HepG2 (cell line): ENCODE data around the gene ATE1.

Experiments
- BRD4 ChIP-seq: sonication (generic); formaldehyde crosslinking; IDR thresholded peaks from 2 replicates; pipeline ENCODE4 v1.4.0; 2020; ENCODE audit warnings: missing genetic modification reagents
- FOSL2 ChIP-seq: sonication (generic); formaldehyde crosslinking; IDR thresholded peaks from 2 replicates; pipeline ENCODE4 v1.4.0; 2020; ENCODE audit warnings: missing genetic modification reagents
- NR2F1 ChIP-seq, 2 experiments: fragments of 450-650 bp in 1 of 2; formaldehyde crosslinking in 1 of 2; IDR thresholded peaks; 2 replicates each; pipeline versions ENCODE4 v1.5.0 to v1.6.1; 2016 to 2020; ENCODE audit warnings: mild to moderate bottlenecking in 1 of 2, missing compliant biosample characterization in 1 of 2, missing genetic modification reagents in 1 of 2, moderate library complexity in 1 of 2
- POLR2A ChIP-seq, 2 experiments: IDR thresholded peaks; 2 replicates each; pipeline ENCODE4 v1.6.1; 2011; ENCODE audit warnings: low read depth in 2 of 2, low read length in 2 of 2, mild to moderate bottlenecking in 1 of 2, moderate library complexity in 1 of 2; ENCODE audit not compliant: insufficient read depth in 1 of 2
- RAD21 ChIP-seq: fragments of 450-650 bp; formaldehyde crosslinking; IDR thresholded peaks from 2 replicates; pipeline ENCODE4 v1.5.0; 2020; ENCODE audit warnings: mild to moderate bottlenecking
- SALL2 ChIP-seq: sonication (generic); formaldehyde crosslinking; IDR thresholded peaks from 2 replicates; pipeline ENCODE4 v1.8.1; 2023; ENCODE audit warnings: mild to moderate bottlenecking, missing genetic modification reagents, inconsistent platforms
- ZBTB21 ChIP-seq: sonication (generic); formaldehyde crosslinking; IDR thresholded peaks from 2 replicates; pipeline ENCODE4 v1.4.0; 2020; ENCODE audit warnings: missing genetic modification reagents
- TF ChIP-seq, protein P1 (sequence below): sonication (generic); formaldehyde crosslinking; IDR thresholded peaks from 2 replicates; pipeline ENCODE4 v1.4.0; 2020; ENCODE audit warnings: mild to moderate bottlenecking, missing genetic modification reagents

- TF ChIP-seq POLR2A (IDR thresholded peaks at IDR 0.05; ENCODE audit: insufficient read depth in 1 of 2, low read depth in 2 of 2, low read length in 2 of 2) (no peak), BRD4 (CRISPR knock-in tag) (no peak), SALL2 (CRISPR knock-in tag) (no peak), NR2F1 (CRISPR knock-in tag; IDR thresholded peaks at IDR 0.05) (no peak), RAD21 (no peak), ZBTB21 (CRISPR knock-in tag) (no peak), FOSL2 (no peak)
- TF ChIP-seq, protein P1, sequence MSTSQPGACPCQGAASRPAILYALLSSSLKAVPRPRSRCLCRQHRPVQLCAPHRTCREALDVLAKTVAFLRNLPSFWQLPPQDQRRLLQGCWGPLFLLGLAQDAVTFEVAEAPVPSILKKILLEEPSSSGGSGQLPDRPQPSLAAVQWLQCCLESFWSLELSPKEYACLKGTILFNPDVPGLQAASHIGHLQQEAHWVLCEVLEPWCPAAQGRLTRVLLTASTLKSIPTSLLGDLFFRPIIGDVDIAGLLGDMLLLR: no peak
Measured at GRCh38 chr10:121736315-121737130, 191.3 kb downstream of the ATE1 start.
